ENCODE results near the gene SDHC.

Gene SDHC

DNA sequence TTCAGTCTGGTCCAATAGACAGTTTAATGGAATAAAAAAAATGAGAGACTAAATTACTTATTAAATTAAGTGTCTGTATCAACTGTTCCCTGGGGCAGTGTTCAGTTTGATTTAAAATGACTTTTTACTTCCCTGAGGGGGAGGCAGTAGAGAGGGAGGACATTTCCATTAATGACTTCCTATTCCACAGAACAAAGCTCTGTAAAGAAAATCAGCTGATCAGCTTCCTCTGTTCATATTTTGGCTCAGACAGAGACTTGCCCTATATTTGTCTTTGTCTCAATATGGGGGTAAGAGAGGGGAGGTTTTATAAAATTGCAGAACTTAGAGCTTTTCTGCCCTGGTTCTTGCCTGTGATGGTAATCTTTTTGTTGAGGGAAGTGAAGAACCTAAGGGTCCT is 45.1 kb downstream of the SDHC start:
- H3K4me1 Mint-ChIP-seq, result no peaks in the 10 kb centered on the region
- no peak overlapping the region for H3K4me3 Mint-ChIP-seq
- H3K27ac Mint-ChIP-seq, result peak overlapping the region; percentile 8
- H3K36me3 Mint-ChIP-seq (ENCODE audit: low read depth), result peaks cover 42% of the 10 kb centered on the region
- TF ChIP-seq, protein P1, sequence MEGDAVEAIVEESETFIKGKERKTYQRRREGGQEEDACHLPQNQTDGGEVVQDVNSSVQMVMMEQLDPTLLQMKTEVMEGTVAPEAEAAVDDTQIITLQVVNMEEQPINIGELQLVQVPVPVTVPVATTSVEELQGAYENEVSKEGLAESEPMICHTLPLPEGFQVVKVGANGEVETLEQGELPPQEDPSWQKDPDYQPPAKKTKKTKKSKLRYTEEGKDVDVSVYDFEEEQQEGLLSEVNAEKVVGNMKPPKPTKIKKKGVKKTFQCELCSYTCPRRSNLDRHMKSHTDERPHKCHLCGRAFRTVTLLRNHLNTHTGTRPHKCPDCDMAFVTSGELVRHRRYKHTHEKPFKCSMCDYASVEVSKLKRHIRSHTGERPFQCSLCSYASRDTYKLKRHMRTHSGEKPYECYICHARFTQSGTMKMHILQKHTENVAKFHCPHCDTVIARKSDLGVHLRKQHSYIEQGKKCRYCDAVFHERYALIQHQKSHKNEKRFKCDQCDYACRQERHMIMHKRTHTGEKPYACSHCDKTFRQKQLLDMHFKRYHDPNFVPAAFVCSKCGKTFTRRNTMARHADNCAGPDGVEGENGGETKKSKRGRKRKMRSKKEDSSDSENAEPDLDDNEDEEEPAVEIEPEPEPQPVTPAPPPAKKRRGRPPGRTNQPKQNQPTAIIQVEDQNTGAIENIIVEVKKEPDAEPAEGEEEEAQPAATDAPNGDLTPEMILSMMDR (IDR thresholded peaks at IDR 0.05), result no peak
- no peak for DNase-seq
- H3K9me3 Mint-ChIP-seq, result no peaks in the 10 kb centered on the region
- H3K27me3 Mint-ChIP-seq (ENCODE audit: low read depth, poor library complexity), result no peaks in the 10 kb centered on the region

DNA sequence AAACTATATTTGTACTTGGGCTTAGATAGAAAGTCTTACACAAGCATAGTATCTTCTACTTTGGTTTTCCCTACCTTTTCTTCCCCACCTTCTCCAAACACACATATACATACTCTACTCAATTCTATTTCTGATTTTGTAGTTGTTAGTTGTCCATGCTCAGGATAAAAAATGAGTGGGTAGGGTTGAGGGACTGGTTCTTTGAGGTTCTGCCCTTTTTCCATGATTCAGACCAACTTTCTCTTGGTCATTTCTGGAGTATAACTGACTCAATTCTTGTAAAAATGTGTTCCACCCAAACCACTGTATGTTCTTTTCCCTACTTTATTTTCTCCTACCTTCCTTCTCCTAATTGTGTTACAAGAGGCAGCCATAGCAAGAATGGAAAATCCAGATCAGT is 50.2 kb downstream of the SDHC start:
- peaks cover 3% of the 10 kb centered on the region for H3K27me3 Mint-ChIP-seq (ENCODE audit: low read depth, poor library complexity)
- peaks cover 8% of the 10 kb centered on the region for H3K4me1 Mint-ChIP-seq
- H3K9me3 Mint-ChIP-seq, result no peaks in the 10 kb centered on the region
- no peak overlapping the region for H3K27ac Mint-ChIP-seq
- H3K36me3 Mint-ChIP-seq (ENCODE audit: low read depth), result peaks cover 46% of the 10 kb centered on the region
- no peak for DNase-seq
- TF ChIP-seq, protein P1 (IDR thresholded peaks at IDR 0.05), result no peak
- no peak overlapping the region for H3K4me3 Mint-ChIP-seq

DNA sequence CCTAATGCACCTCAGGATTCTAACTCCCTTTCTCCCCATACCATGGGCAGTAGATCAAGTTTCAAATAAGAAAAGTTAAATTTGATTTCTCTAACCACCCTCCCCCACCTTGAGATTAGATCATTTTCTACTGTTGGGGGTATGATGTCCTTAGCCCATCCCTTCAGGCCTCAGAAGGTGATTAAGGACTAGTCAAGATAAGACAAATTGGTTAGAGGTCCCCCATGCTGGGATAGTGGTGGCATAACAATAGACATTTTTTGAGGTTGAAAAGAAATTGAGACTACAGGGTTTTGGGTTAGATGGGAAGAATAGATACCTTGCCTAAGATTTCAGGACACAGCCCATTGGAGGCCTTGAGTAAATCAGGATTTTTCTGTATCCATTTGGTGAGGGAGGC is 51.0 kb downstream of the SDHC start:
- Mint-ChIP-seq H3K27me3 (ENCODE audit: low read depth, poor library complexity) (peaks cover 3% of the 10 kb centered on the region), H3K9me3 (no peaks in the 10 kb centered on the region), H3K36me3 (ENCODE audit: low read depth) (peaks cover 40% of the 10 kb centered on the region), H3K4me3 (no peak overlapping the region), H3K27ac (peak overlapping the region; percentile 55), H3K4me1 (peaks cover 8% of the 10 kb centered on the region)
- no peak for DNase-seq
- TF ChIP-seq, protein P1 (IDR thresholded peaks at IDR 0.05), result no peak

DNA sequence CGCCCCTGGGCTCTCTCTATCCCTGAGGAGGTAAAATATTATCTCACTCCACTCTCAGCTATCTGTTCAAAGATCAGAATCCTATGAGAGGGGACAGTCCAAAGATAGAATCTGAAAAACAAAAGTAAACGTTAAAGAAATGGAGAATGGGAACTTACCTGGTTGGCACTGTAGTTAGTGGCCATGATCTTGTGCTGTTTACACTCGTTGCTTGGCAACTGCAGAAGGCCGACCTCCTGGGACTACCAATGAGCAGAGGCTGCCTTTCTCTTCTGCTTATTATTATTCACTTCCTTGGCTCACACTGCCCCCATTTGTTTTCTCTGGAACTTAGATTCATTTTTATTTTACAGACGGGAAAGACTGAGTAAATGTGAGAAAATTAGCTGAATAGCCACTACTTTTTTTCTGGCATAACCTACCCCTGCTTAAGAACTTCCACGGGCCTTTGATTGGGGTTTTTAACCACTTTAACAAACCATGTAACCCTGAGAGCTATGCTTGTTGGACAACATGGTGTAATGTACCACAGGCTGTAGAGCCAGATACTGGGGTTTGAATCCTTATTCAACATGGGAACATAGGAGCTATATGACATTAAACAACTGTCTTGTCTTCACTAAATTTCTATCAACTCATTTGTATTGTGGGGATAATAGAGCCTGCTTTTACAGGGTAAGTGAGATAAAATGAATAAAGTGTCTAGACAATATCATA is 53.7 kb downstream of the SDHC start, which contains the start of gene CFAP126:
Gene CFAP126 (minus strand): TSS at position 193 of the 717 bp plus-strand sequence. CDS start 8 bp downstream, at position 185.
- H3K27ac Mint-ChIP-seq, result peak within 1 kb of the TSS; percentile 8
- H3K4me1 Mint-ChIP-seq, result peaks cover 8% of the 10 kb centered on the region
- H3K9me3 Mint-ChIP-seq, result no peaks in the 10 kb centered on the region
- H3K27me3 Mint-ChIP-seq (ENCODE audit: low read depth, poor library complexity), result peaks cover 3% of the 10 kb centered on the region
- DNase-seq, result peak; percentile 15
- TF ChIP-seq, protein P1 (IDR thresholded peaks at IDR 0.05), result no peak
- H3K4me3 Mint-ChIP-seq, result no peak within 1 kb of the TSS
- H3K36me3 Mint-ChIP-seq (ENCODE audit: low read depth), result peaks cover 44% of the 10 kb centered on the region

DNA sequence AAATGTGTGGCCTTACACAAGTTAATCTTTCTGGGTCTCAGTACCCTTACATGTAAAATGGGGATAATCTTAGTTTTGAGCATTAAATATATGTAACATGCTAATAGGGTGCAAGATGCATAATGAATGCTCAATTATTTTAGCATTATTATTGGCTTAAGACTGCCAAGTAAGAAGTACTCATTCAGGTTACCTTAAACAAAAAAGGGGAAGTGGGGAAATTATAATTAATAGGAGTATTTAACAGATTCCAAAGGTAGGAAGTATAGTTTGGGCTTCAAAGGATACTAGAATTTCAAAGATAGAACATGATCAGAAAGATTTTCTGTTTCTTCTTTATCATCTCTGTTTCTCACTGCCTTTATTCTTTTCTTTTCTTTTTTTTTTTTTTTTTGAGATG is 59.3 kb downstream of the SDHC start:
- H3K4me3 Mint-ChIP-seq, result no peak overlapping the region
- TF ChIP-seq, protein P1 (IDR thresholded peaks at IDR 0.05), result no peak
- no peaks in the 10 kb centered on the region for H3K4me1 Mint-ChIP-seq
- H3K27ac Mint-ChIP-seq, result no peak overlapping the region
- H3K27me3 Mint-ChIP-seq (ENCODE audit: low read depth, poor library complexity), result peaks cover 6% of the 10 kb centered on the region
- peaks cover 7% of the 10 kb centered on the region for H3K36me3 Mint-ChIP-seq (ENCODE audit: low read depth)
- H3K9me3 Mint-ChIP-seq, result no peaks in the 10 kb centered on the region
- no peak for DNase-seq

DNA sequence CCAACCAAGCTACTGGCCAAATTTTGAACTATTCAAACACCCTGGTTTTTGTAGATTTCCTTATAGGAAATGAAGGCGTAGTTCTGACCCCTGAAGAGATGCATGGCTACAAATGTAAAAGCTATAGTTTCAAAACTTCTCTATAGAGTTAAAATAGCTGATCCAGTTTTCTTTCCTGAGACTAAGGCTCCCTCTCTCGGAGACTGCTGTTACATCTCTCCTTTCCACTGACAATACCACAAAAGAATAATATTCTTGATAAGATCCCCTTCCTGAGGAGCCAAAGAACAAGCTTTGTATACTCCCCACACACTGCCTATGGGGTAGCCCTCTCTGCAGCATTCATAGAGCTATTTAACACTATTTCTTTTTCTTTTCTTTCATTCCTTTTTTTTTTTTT is 60.2 kb downstream of the SDHC start:
- DNase-seq, result no peak
- Mint-ChIP-seq H3K27ac (peak overlapping the region; percentile 78), H3K9me3 (no peaks in the 10 kb centered on the region), H3K36me3 (ENCODE audit: low read depth) (peaks cover 5% of the 10 kb centered on the region), H3K4me3 (no peak overlapping the region), H3K4me1 (peaks cover 4% of the 10 kb centered on the region), H3K27me3 (ENCODE audit: low read depth, poor library complexity) (peaks cover 6% of the 10 kb centered on the region)
- TF ChIP-seq, protein P1 (IDR thresholded peaks at IDR 0.05), result no peak
